T-helper 2 cell (primary cell): ENCODE measurements around the gene KIAA0586.
A peak's percentile ranks its signal among the peaks of the same experiment; 100 is the strongest.

Experiments
- DNase-seq, 5 experiments: peaks; one replicate each; pipeline versions ENCODE4 v3.0.0 to v3.0.0-alpha.2; 2012 to 2022

Gene KIAA0586

GRCh38 chr14:58598804-58599525 lies 171.4 kb downstream of the KIAA0586 start:
- DNase-seq: peak in 1 of 5 experiments; percentile 14

GRCh38 chr14:58599707-58600106 lies 172.2 kb downstream of the KIAA0586 start:
- no peak for DNase-seq
